H1 (cell line): ENCODE results near the gene GRK3. TPM values are rescaled to one million over a fixed set of nuclear protein-coding genes. Genes with fewer than 3 reads are reported as not detected.
"Not testable (repeated sequence)": the region's sequence is repeated elsewhere in the genome, so short reads cannot be mapped to it uniquely, and the experiment has no call there.

ENCODE experiments used
- CTCF ChIA-PET: fragments of 300-600 bp; sonication (Branson Sonifier 250); formaldehyde crosslinking; loops from one replicate; lab custom pipeline; 2021; ENCODE audit not compliant: partially characterized antibody; lab: Charles Lee
- POLR2A ChIA-PET: fragments of 300-600 bp; sonication (Branson Sonifier 250); formaldehyde crosslinking; loops from one replicate; lab custom pipeline; 2021; ENCODE audit warnings: inconsistent platforms; ENCODE audit not compliant: partially characterized antibody; lab: Charles Lee
- DNase-seq, 2 experiments: peaks; one replicate each; pipeline versions ENCODE4 v3.0.0 to v3.0.0-alpha.2; 2010 to 2022; ENCODE audit warnings: low spot score in 2 of 2, low read depth in 1 of 2, mixed read lengths in 1 of 2
- FAIRE-seq: peaks from 2 replicates; lab custom pipeline; 2011; peaks lifted over from hg19 to GRCh38; lab: Jason Lieb, UNC
- H2AFZ ChIP-seq: 2 replicates; pipeline ENCODE4 v1.8.1; 2012; ENCODE audit warnings: low read length, inconsistent platforms
- H2AK5ac ChIP-seq: 2 replicates; pipeline ENCODE4 v1.6.1; 2013; ENCODE audit warnings: low read depth, low read length
- H2BK120ac ChIP-seq: replicated peaks from 2 replicates; pipeline ENCODE3; 2013; ENCODE audit warnings: low read depth, low read length, inconsistent platforms
- H2BK12ac ChIP-seq: 2 replicates; pipeline ENCODE4 v1.6.1; 2013; ENCODE audit warnings: low read depth, low read length
- H2BK15ac ChIP-seq: 2 replicates; pipeline ENCODE4 v1.6.1; 2013; ENCODE audit warnings: low read length
- H2BK20ac ChIP-seq: 2 replicates; pipeline ENCODE4 v1.6.1; 2013; ENCODE audit warnings: low read length
- H2BK5ac ChIP-seq: 2 replicates; pipeline ENCODE4 v1.6.1; 2013; ENCODE audit warnings: low read depth, low read length
- H3K14ac ChIP-seq: 2 replicates; pipeline ENCODE4 v1.6.1; 2013; ENCODE audit warnings: inconsistent platforms; ENCODE audit not compliant: insufficient read length
- H3K18ac ChIP-seq: 2 replicates; pipeline ENCODE4 v1.6.1; 2013; ENCODE audit warnings: low read length; ENCODE audit errors: extremely low read depth
- H3K23ac ChIP-seq: 2 replicates; pipeline ENCODE4 v1.6.1; 2013; ENCODE audit warnings: inconsistent platforms; ENCODE audit not compliant: insufficient read length
- H3K23me2 ChIP-seq: 2 replicates; pipeline ENCODE4 v1.6.1; 2013; ENCODE audit warnings: low read depth, low read length
- H3K27ac ChIP-seq: 2 replicates; pipeline ENCODE4 v1.6.1; 2011; ENCODE audit warnings: low read depth, low read length, inconsistent platforms
- H3K27me3 ChIP-seq, 4 experiments: replicated peaks in 1 of 4; 1 replicate in 1 of 4; 2 replicates in 3 of 4; pipeline versions ENCODE4 v1.6.1 to v1.8.1; 2011 to 2013; ENCODE audit warnings: low read length in 3 of 4, mild to moderate bottlenecking in 3 of 4, inconsistent platforms in 2 of 4, mixed read lengths in 2 of 4, moderate library complexity in 1 of 4; ENCODE audit not compliant: control insufficient read depth in 3 of 4, insufficient read depth in 3 of 4; ENCODE audit errors: extremely low read depth in 1 of 4
- H3K36me3 ChIP-seq, 4 experiments: 2 replicates each; pipeline versions ENCODE4 v1.6.1 to v1.8.1; 2011 to 2013; ENCODE audit warnings: mild to moderate bottlenecking in 4 of 4, low read length in 3 of 4, moderate library complexity in 2 of 4, control low read depth in 1 of 4, inconsistent platforms in 1 of 4; ENCODE audit not compliant: insufficient read depth in 4 of 4, control insufficient read depth in 2 of 4
- H3K4ac ChIP-seq: replicated peaks from 2 replicates; pipeline ENCODE3; 2013; ENCODE audit warnings: low read length, low read depth, mixed read lengths, inconsistent platforms; ENCODE audit not compliant: insufficient read length
- H3K4me1 ChIP-seq, 4 experiments: replicated peaks in 1 of 4; 1 replicate in 1 of 4; 2 replicates in 3 of 4; pipeline versions ENCODE4 v1.6.1 to v1.8.1; 2011 to 2013; ENCODE audit warnings: low read length in 3 of 4, inconsistent platforms in 2 of 4, mixed read lengths in 1 of 4; ENCODE audit not compliant: insufficient read depth in 4 of 4, control insufficient read depth in 3 of 4
- H3K4me2 ChIP-seq, 2 experiments: 2 replicates each; pipeline versions ENCODE4 v1.6.1 to v1.8.1; 2011 to 2013; ENCODE audit warnings: low read depth in 2 of 2, low read length in 2 of 2, control low read depth in 1 of 2, inconsistent platforms in 1 of 2, mild to moderate bottlenecking in 1 of 2; ENCODE audit not compliant: insufficient read depth in 1 of 2
- H3K4me3 ChIP-seq, 4 experiments: fragments of 200-600, 300-600 bp in 1 of 4; sonication (generic), shearing (Covaris generic), sonication (Bioruptor Twin) in 1 of 4; 2 replicates each; pipeline versions ENCODE4 v1.5.1 to v1.8.1; 2011 to 2016; ENCODE audit warnings: low read length in 4 of 4, low read depth in 3 of 4, control low read depth in 2 of 4, inconsistent platforms in 2 of 4, mild to moderate bottlenecking in 2 of 4, mixed read lengths in 1 of 4, moderate library complexity in 1 of 4; ENCODE audit not compliant: insufficient read depth in 2 of 4; ENCODE audit errors: extremely low read depth in 1 of 4
- H3K56ac ChIP-seq: replicated peaks from 2 replicates; pipeline ENCODE3; 2013; ENCODE audit warnings: low read depth, mild to moderate bottlenecking, mixed read lengths, low read length, inconsistent platforms; ENCODE audit not compliant: insufficient read length
- H3K79me1 ChIP-seq: 2 replicates; pipeline ENCODE4 v1.6.1; 2013; ENCODE audit warnings: low read depth, low read length, control low read depth
- H3K79me2 ChIP-seq, 2 experiments: 2 replicates each; pipeline versions ENCODE4 v1.6.1 to v1.8.1; 2012 to 2013; ENCODE audit warnings: low read length in 2 of 2, mild to moderate bottlenecking in 2 of 2, inconsistent platforms in 1 of 2; ENCODE audit not compliant: insufficient read depth in 2 of 2, control insufficient read depth in 1 of 2
- H3K9ac ChIP-seq, 4 experiments: replicated peaks in 1 of 4; 1 replicate in 1 of 4; 2 replicates in 3 of 4; pipeline versions ENCODE4 v1.6.1 to v1.8.1; 2011 to 2013; ENCODE audit warnings: low read depth in 3 of 4, low read length in 3 of 4, control low read depth in 2 of 4, mild to moderate bottlenecking in 2 of 4, moderate library complexity in 2 of 4, inconsistent platforms in 1 of 4; ENCODE audit errors: extremely low read depth in 1 of 4
- H3K9me3 ChIP-seq, 2 experiments: 2 replicates each; pipeline versions ENCODE4 v1.6.1 to v1.8.1; 2012 to 2013; ENCODE audit warnings: mild to moderate bottlenecking in 2 of 2, moderate library complexity in 2 of 2, control low read depth in 1 of 2, inconsistent platforms in 1 of 2, low read depth in 1 of 2, low read length in 1 of 2, mixed read lengths in 1 of 2; ENCODE audit not compliant: insufficient read depth in 2 of 2
- H4K20me1 ChIP-seq, 2 experiments: replicated peaks in 1 of 2; 2 replicates each; pipeline versions ENCODE3 to v1.8.1; 2011 to 2013; ENCODE audit warnings: inconsistent platforms in 2 of 2, low read length in 2 of 2, mild to moderate bottlenecking in 1 of 2; ENCODE audit not compliant: insufficient read depth in 2 of 2, control insufficient read depth in 1 of 2
- H4K5ac ChIP-seq: 2 replicates; pipeline ENCODE4 v1.6.1; 2013; ENCODE audit warnings: low read length, low read depth, mixed read lengths, inconsistent platforms; ENCODE audit not compliant: insufficient read length
- H4K8ac ChIP-seq: 2 replicates; pipeline ENCODE4 v1.8.0; 2013; ENCODE audit warnings: mild to moderate bottlenecking, moderate library complexity, low read length, inconsistent platforms; ENCODE audit not compliant: insufficient read depth; ENCODE audit errors: extremely low read depth
- H4K91ac ChIP-seq: replicated peaks from 2 replicates; pipeline ENCODE3; 2013; ENCODE audit warnings: low read length, mixed read lengths, inconsistent platforms; ENCODE audit not compliant: insufficient read length
- SP1 ChIP-seq: IDR thresholded peaks from 2 replicates; pipeline ENCODE4 v1.6.1; 2011; ENCODE audit warnings: low read depth, low read length
- WGBS, 2 experiments: shearing (Covaris generic) in 1 of 2; methylation state at CpG; one replicate each; pipeline versions ENCODE4 v1.1.6 to v1.1.7; 2013 to 2015; ENCODE audit warnings: low lambda C conversion rate in 2 of 2, mixed read lengths in 2 of 2, inconsistent platforms in 1 of 2, low coverage in 1 of 2, missing lambda C conversion rate in 1 of 2; ENCODE audit not compliant: insufficient replicate concordance in 2 of 2, insufficient coverage in 1 of 2, insufficient read length in 1 of 2; ENCODE audit errors: extremely low coverage in 1 of 2, missing lambda C conversion rate in 1 of 2; 5-methylcytosine and 5-hydroxymethylcytosine counted together
- polyA plus RNA-seq, 7 experiments: library from polyadenylated mRNA; depleted of rRNA in 3 of 7; stranded (reverse) in 5 of 7; unstranded in 2 of 7; fragments of >200 nt in 5 of 7; fragments of 200-250 nt in 2 of 7; gene quantifications; 1 replicate in 5 of 7; 2 replicates in 1 of 7; 4 replicates in 1 of 7; pipeline versions ENCODE4 v1.2.1 to v1.2.3, GENCODE V29; 2011 to 2013; ENCODE audit warnings: missing spikeins in 2 of 7, mixed read lengths in 2 of 7
- total RNA-seq: library from RNA; stranded (reverse); fragmentation: NEBNext Ultra II Directional; extraction: Animal tissue kit (Norgen Biotek cat#: 25700); gene quantifications from 2 replicates; pipeline ENCODE4 v1.2.1, GENCODE V29; 2021

The GRK3 gene
- total and polyA plus RNA-seq, 2 of the 8 experiments (the other 6 are each of a cell fraction or from before 2014, with no cell fraction given): 7.5 to 35.3 TPM

GRCh38 chr22:25624476-25624875 is 60.0 kb downstream of the GRK3 start (continued):
- TF ChIP-seq SP1: no peak

- DNase-seq, H3K9me3 ChIP-seq, H2BK20ac ChIP-seq, H3K27me3 ChIP-seq, H4K91ac ChIP-seq, H2BK120ac ChIP-seq, H3K4me2 ChIP-seq, H3K4me3 ChIP-seq, H3K56ac ChIP-seq, H4K5ac ChIP-seq, H3K23ac ChIP-seq, H2AK5ac ChIP-seq, H3K4ac ChIP-seq, H4K8ac ChIP-seq, H4K20me1 ChIP-seq, H3K23me2 ChIP-seq, H3K4me1 ChIP-seq, H2BK12ac ChIP-seq, H3K27ac ChIP-seq, CTCF ChIA-PET, H2BK15ac ChIP-seq, H3K36me3 ChIP-seq, H3K14ac ChIP-seq, H3K9ac ChIP-seq, H2AFZ ChIP-seq, FAIRE-seq, H3K18ac ChIP-seq: not testable (repeated sequence)
- Histone ChIP-seq H2BK5ac (peak overlapping the region; percentile 68; the same call in 1 of the 2 replicates), H3K79me2 (peaks cover 0 to 20% of the 10 kb centered on the region in 2 experiments; a peak in 3 of 4 replicates), H3K79me1 (peaks cover 17% of the 10 kb centered on the region)
- 88% methylated on average over 20 of the region's 20 CpGs; no CpG with 5 or more reads in 1 of the 2 experiments for WGBS, 2 experiments
- POLR2A ChIA-PET: interaction anchor here (0.6 kb wide), 1 partner anchor 105 kb away, joined by 3 read pairs; no protein-coding TSS in a partner anchor
Observed at GRCh38 chr22:25625747-25626623, 61.5 kb downstream of the GRK3 start.
